ENCODE measurements around the gene C6orf58.

- TF ChIP-seq EZH2 (IDR thresholded peaks at IDR 0.05; ENCODE audit: low read depth, unreplicated experiment) (no peak), CTCF (conservative IDR thresholded peaks at IDR 0.05; ENCODE audit: low read depth in 2 of 2) (no peak), POLR2AphosphoS5 (IDR thresholded peaks at IDR 0.05; ENCODE audit: low read depth) (no peak), REST (IDR thresholded peaks at IDR 0.05; ENCODE audit: unreplicated experiment) (no peak), EZH2phosphoT487 (IDR thresholded peaks at IDR 0.05; ENCODE audit: unreplicated experiment) (no peak), ZNF114 (CRISPR knock-in tag; IDR thresholded peaks at IDR 0.05) (no peak)
Observed at GRCh38 chr6:127567476-127567875, 9.5 kb upstream of the C6orf58 start.
